NCI-H526 treated with DMSO at 0.1 percent for 48 hours (cell line): ENCODE data around the gene KCNAB3.
"Not testable (repeated sequence)": the region's sequence is repeated elsewhere in the genome, so short reads cannot be mapped to it uniquely, and the experiment has no call there.

ENCODE experiments used
- DNase-seq: peaks from one replicate; lab custom pipeline; 2025; lab: John Stamatoyannopoulos, UW

KCNAB3 gene

GRCh38 chr17:7929158-7930023, at the start of gene KCNAB3:
KCNAB3 (minus strand) TSS chr17:7929856; CDS start chr17:7929435, 421 bp downstream.
- no peak for DNase-seq

GRCh38 chr17:7977805-7978204, 48.1 kb upstream of the KCNAB3 start:
- DNase-seq = no peak

GRCh38 chr17:7977039-7977438, 47.4 kb upstream of the KCNAB3 start:
- DNase-seq = no peak

DNA sequence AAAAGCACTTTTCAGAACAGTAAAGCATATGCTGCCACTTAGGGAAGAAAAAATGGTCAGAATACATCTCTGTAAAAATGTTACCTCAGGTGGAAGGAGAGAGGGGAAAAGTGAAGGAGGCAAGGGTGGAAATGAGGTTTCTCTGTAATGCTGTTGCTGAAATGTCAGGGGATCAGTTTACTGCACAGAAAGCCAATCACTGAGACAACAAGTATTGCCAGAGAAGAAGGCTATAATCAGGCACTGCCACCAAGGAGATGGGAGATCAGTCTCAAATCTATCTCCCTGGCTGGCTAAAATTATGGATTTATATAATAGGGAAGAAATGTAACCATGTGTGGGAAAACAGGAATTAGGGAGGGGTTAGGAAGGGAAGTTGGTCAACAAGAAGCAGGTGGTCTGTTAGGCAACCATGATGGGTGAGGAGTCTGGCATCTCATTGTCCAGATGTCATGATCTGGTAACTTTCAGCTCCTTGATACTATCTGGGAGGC, 45.0 kb upstream of the KCNAB3 start:
- no peak for DNase-seq

DNA sequence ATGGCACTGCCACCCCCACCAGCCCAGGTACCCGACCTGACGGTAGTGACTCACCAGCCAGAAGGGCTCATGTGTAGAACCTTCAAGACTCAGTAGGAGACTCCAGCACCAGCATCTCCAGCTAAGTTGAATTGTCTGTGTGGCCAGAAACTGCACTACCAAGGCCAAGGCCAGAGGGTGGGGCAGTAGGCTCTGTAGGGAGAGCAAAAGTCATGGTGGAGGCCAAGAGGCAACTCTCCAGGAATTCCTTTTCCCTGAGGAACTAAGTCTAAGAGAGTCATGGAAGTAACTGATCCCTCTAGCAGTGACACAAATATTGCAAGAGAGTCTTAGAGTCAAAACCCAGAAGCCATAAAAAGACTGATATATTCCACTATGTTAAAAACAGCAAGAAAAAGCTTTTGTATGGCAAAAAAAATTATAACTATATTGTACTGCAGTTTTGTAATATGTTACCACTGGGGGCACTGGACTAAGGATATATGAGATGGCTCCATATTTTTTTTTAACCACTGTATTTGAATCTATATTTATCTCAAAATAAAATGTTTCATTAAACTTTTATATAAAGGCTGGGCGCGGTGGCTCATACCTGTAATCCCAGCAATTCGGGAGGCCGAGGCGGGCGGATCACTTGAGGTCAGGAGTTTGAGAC, 42.6 kb upstream of the KCNAB3 start:
- DNase-seq = no peak

DNA sequence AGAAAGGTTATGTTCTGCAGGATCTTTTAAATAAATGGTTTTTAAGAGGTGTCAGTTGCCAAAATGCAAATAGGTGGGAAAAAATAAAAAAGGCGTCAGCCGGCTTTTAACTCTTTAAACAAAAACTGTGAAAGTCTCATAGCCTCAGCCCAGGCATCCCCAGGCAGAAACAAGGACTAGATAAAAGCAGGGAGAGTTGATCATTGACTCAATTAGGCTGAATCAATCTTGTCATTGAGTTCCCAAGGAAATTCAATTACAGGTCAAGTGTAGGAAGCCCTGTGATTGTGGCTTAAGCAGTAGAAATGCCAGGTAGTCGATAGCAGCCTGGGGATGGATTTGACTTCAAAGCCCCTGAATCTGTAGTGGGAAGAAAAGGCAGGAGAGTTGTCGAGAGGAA, 42.0 kb upstream of the KCNAB3 start:
- DNase-seq = no peak

DNA sequence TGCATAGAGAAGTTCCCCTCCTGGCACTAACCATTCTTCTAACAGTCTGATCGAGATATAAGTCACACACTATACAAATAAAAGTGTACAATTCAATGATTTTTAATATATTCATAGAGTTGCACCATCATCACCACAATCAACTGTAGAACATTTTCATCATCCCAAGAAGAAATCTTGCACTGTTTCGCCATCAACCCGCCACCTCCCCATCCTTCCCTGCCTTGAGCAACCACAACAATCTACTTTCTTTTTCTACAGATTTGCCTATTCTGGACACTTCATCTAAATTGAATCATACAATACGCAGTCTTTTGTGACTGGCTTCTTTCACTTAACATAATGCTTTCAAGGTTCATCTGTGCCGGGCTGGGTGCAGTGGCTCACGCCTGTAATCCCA, 39.8 kb upstream of the KCNAB3 start:
- DNase-seq = no peak

- no peak for DNase-seq
Measured at GRCh38 chr17:7967751-7968150, 38.1 kb upstream of the KCNAB3 start.

DNA sequence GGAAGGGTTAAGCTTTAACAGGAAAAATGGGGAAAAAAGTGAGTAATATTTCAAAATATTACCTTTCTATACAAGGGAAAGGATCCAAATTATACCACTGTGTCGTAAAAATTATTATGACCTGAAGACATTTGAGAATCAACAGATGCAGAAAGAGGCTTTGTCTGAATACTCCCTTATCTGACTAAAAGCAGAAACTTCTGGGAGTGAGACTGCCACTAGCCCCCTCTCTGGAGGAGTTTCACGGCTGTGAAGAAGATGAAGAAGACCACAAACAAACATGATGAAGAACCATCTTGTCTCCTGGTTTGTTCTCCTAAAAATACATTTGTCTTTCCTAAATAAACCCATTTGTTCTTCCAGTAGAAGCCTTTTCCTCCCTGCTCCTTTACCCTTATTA, 31.8 kb upstream of the KCNAB3 start:
- DNase-seq = no peak

GRCh38 chr17:7959503-7960253, 30.0 kb upstream of the KCNAB3 start:
- no peak for DNase-seq

- no peak for DNase-seq
Measured at GRCh38 chr17:7956228-7956965, 26.7 kb upstream of the KCNAB3 start.

GRCh38 chr17:7955414-7956227, 26.0 kb upstream of the KCNAB3 start:
- no peak for DNase-seq

GRCh38 chr17:7953266-7953665, 23.6 kb upstream of the KCNAB3 start:
- DNase-seq = not testable (repeated sequence)

DNA sequence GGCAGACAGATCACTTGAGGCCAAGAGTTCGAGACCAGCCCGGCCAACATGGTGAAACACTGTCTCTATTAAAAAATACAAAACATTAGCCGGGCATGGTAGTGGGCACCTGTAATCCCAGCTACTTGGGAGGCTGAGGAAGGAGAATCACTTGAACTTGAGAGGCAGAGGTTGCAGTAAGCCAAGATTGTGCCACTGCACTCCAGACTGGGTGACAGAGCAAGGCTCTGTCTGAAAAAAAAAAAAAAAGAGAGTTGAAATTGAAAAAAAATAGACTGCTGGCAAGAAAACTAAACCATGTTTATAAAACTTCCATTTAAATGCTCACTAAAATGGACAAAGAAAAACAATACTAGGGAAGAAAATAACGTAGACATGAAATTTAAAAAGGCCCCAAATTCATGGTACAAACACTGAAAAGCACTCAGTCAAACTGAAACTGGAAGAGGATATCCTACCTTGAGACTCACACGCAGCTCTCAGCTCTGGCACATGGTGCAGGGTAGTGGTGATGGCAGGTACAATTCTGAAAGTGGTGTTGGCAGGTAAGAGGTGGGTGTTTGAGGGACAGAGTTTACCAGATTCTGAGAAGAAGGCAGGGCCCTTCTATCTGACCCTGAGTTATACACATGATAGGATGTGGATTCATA, 21.6 kb upstream of the KCNAB3 start:
- DNase-seq = no peak

DNA sequence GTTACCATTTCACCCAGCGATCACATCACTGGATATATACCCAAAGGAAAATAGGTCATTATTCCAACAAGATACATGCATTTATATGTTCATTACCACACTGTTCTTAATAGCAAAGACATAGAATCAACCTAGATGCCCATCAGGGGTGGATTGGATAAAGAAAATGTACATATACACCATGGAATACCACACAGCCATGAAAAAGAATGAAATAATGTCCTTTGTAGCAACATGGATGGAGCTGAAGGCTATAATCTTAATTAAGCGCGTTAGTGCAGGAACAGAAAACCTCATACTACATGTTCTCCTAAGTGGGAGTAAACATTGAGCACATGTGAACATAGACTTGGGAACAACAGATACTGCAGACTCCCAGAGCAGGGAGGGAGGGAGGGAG, 20.9 kb upstream of the KCNAB3 start:
- DNase-seq = no peak

- DNase-seq = no peak
Measured at GRCh38 chr17:7947651-7948050, 18.0 kb upstream of the KCNAB3 start.

- no peak for DNase-seq
Measured at GRCh38 chr17:7946441-7946840, 16.8 kb upstream of the KCNAB3 start.

- no peak for DNase-seq
Measured at GRCh38 chr17:7945651-7946050, 16.0 kb upstream of the KCNAB3 start.

- DNase-seq = no peak
Measured at GRCh38 chr17:7944326-7944725, 14.7 kb upstream of the KCNAB3 start.

GRCh38 chr17:7943291-7943690, 13.6 kb upstream of the KCNAB3 start:
- no peak for DNase-seq

- no peak for DNase-seq
Measured at GRCh38 chr17:7940743-7941142, 11.1 kb upstream of the KCNAB3 start.
